Mammary epithelial cell (primary cell): ENCODE results near the gene LILRA1.
"Not testable (repeated sequence)": the region's sequence is repeated elsewhere in the genome, so short reads cannot be mapped to it uniquely, and the experiment has no call there.

Experiments
- CTCF ChIP-seq, 2 donors: IDR thresholded peaks in 1 of 2; conservative IDR thresholded peaks in 1 of 2; 2 replicates each; pipeline ENCODE4 v1.5.1; 2011 to 2012; ENCODE audit warnings: inconsistent platforms in 2 of 2, low read length in 2 of 2, mild to moderate bottlenecking in 2 of 2, control low read depth in 1 of 2, low read depth in 1 of 2; ENCODE audit not compliant: insufficient read depth in 1 of 2; ENCODE audit errors: extremely low read depth in 1 of 2
- EZH2 ChIP-seq: IDR thresholded peaks from 2 replicates; pipeline ENCODE4 v1.6.1; 2012; ENCODE audit warnings: low read length, inconsistent platforms, borderline replicate concordance

GRCh38 chr19:54642953-54643352 lies 49.5 kb downstream of the LILRA1 start:
- TF ChIP-seq CTCF (conservative IDR thresholded peaks at IDR 0.05 in 1 of 2, IDR thresholded peaks at IDR 0.05 in 1 of 2; ENCODE audit: extremely low read depth in 1 of 2, insufficient read depth in 1 of 2, low read depth in 1 of 2, low read length in 2 of 2); EZH2: not testable (repeated sequence)
